Measurements from ENCODE around the gene AHCY. TPM values are rescaled to one million over a fixed set of nuclear protein-coding genes. Genes with fewer than 3 reads are reported as not detected.

Gene AHCY
- total RNA-seq, 1 donor from 2014 or later: 77.9 TPM

DNA sequence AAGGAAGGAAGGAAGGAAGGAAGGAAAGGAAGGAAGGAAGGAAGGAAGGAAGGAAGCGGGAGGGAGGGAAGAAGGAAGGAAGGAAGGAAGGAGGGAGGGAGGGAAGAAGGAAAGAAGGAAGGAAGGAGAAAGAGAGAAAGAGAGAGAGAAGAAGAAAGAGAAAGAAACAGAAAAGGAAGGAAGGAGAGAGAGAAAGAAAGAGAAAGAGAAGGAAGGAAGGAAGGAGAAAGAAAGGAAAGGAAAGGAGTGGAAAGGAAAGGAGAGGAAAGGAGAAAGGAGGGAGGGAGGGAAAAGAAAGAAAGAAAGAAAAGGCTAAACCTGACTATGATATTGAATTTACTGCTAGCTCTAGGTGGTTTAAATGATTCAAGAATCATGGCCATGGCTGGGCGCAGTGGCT lies 67.3 kb downstream of the AHCY start:
- Mint-ChIP-seq H3K4me3 (no peak overlapping the region), H3K9me3 (peaks cover 21% of the 10 kb centered on the region)
- ATAC-seq (ENCODE audit: low read depth): no peak

GRCh38 chr20:34233687-34234086 lies 69.5 kb downstream of the AHCY start:
- DNase-seq: no peak
- intact Hi-C loops (cut with micrococcal nuclease): no loop called here
- no peak for ATAC-seq (ENCODE audit: low read depth)
- Mint-ChIP-seq H3K4me3 (no peak overlapping the region), H3K4me1 (no peaks in the 10 kb centered on the region), H3K27me3 (no peaks in the 10 kb centered on the region), H3K36me3 (ENCODE audit: low read depth) (peaks cover 8% of the 10 kb centered on the region), H3K27ac (no peak overlapping the region), H3K9me3 (peaks cover 21% of the 10 kb centered on the region)
- POLR2A ChIA-PET: no interaction called here
- CTCF ChIA-PET: no interaction called here
- TF ChIP-seq, protein P1, sequence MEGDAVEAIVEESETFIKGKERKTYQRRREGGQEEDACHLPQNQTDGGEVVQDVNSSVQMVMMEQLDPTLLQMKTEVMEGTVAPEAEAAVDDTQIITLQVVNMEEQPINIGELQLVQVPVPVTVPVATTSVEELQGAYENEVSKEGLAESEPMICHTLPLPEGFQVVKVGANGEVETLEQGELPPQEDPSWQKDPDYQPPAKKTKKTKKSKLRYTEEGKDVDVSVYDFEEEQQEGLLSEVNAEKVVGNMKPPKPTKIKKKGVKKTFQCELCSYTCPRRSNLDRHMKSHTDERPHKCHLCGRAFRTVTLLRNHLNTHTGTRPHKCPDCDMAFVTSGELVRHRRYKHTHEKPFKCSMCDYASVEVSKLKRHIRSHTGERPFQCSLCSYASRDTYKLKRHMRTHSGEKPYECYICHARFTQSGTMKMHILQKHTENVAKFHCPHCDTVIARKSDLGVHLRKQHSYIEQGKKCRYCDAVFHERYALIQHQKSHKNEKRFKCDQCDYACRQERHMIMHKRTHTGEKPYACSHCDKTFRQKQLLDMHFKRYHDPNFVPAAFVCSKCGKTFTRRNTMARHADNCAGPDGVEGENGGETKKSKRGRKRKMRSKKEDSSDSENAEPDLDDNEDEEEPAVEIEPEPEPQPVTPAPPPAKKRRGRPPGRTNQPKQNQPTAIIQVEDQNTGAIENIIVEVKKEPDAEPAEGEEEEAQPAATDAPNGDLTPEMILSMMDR (IDR thresholded peaks at IDR 0.05): no peak

More for the DNA sequence above, 67.3 kb downstream of the AHCY start:
- TF ChIP-seq, protein P1 (IDR thresholded peaks at IDR 0.05): no peak
- ChIA-PET CTCF (no interaction called here), POLR2A (no interaction called here)
- intact Hi-C loops (cut with micrococcal nuclease): no loop called here
- H3K27ac Mint-ChIP-seq: no peak overlapping the region
- no peaks in the 10 kb centered on the region for H3K27me3 Mint-ChIP-seq
- peaks cover 8% of the 10 kb centered on the region for H3K36me3 Mint-ChIP-seq (ENCODE audit: low read depth)
- H3K4me1 Mint-ChIP-seq: peaks cover 15% of the 10 kb centered on the region
- no peak for DNase-seq

GRCh38 chr20:34232494-34233087 lies 70.6 kb downstream of the AHCY start:
- TF ChIP-seq, protein P1 (IDR thresholded peaks at IDR 0.05): no peak
- Mint-ChIP-seq H3K27me3 (peaks cover 1% of the 10 kb centered on the region), H3K9me3 (peaks cover 12% of the 10 kb centered on the region), H3K4me1 (no peaks in the 10 kb centered on the region), H3K27ac (no peak overlapping the region), H3K36me3 (ENCODE audit: low read depth) (peaks cover 3% of the 10 kb centered on the region), H3K4me3 (no peak overlapping the region)
- DNase-seq (no peak), ATAC-seq (ENCODE audit: low read depth) (no peak)
- POLR2A ChIA-PET: no interaction called here
- intact Hi-C loops (cut with micrococcal nuclease): no loop called here
- CTCF ChIA-PET: no interaction called here

DNA sequence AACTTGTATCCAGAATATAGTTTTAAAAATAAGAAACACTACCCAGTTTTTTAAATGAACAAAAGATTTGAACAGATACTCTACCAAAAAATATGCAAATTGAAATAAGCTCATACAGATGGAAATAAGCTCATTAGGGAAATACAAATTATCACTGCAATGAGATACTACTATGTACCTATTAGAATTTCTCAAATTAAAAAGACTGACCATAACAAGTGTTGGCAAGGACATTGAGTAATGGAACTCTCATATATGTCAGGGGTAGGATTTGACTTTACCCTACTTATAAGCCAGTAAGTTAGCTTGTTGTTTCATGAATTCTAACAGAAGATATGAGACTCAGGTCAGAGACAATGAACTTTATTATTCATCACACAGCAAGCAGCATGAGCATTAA lies 71.5 kb downstream of the AHCY start:
- H3K9me3 Mint-ChIP-seq: peaks cover 7% of the 10 kb centered on the region
- intact Hi-C loops (cut with micrococcal nuclease): no loop called here
- DNase-seq: no peak
- H3K27me3 Mint-ChIP-seq: peaks cover 2% of the 10 kb centered on the region
- H3K4me1 Mint-ChIP-seq: no peaks in the 10 kb centered on the region
- H3K4me3 Mint-ChIP-seq: no peak overlapping the region
- ChIA-PET POLR2A (no interaction called here), CTCF (no interaction called here)
- ATAC-seq (ENCODE audit: low read depth): no peak
- H3K27ac Mint-ChIP-seq: no peak overlapping the region
- TF ChIP-seq, protein P1 (IDR thresholded peaks at IDR 0.05): no peak
- no peaks in the 10 kb centered on the region for H3K36me3 Mint-ChIP-seq (ENCODE audit: low read depth)

Other genes with a start within 250 kb of the AHCY start
- 58.3 and 62.2 TPM in 2 replicates for gene EIF2S2, start 191.1 kb downstream of the AHCY start, total RNA-seq
- gene ASIP, start 61.9 kb downstream of the AHCY start, total RNA-seq: not detected in 2 replicates
- gene ITCH, start 59.9 kb upstream of the AHCY start, total RNA-seq: 62.6 and 66.3 TPM in 2 replicates
- gene DYNLRB1, start 213.1 kb upstream of the AHCY start, total RNA-seq: 62.7 and 65.9 TPM in 2 replicates